Nephron progenitor cell (in vitro differentiated cells): ENCODE data around the gene ENG.
"Not testable (repeated sequence)": the region's sequence is repeated elsewhere in the genome, so short reads cannot be mapped to it uniquely, and the experiment has no call there.

Experiments
- DNase-seq: peaks from one replicate; pipeline ENCODE4 v3.0.0; 2021
- H3K27ac Mint-ChIP-seq: 2 replicates; pipeline ENCODE4 v1.8.0; 2021; ENCODE audit warnings: mild to moderate bottlenecking, moderate library complexity, mixed read lengths
- H3K27me3 Mint-ChIP-seq: 2 replicates; pipeline ENCODE4 v1.8.0; 2021; ENCODE audit warnings: mild to moderate bottlenecking, low read depth, mixed read lengths; ENCODE audit not compliant: poor library complexity
- H3K36me3 Mint-ChIP-seq: 2 replicates; pipeline ENCODE4 v1.8.0; 2021; ENCODE audit warnings: low read depth, mixed read lengths
- H3K4me1 Mint-ChIP-seq: 2 replicates; pipeline ENCODE4 v1.8.0; 2021; ENCODE audit warnings: mixed read lengths
- H3K4me3 Mint-ChIP-seq: 2 replicates; pipeline ENCODE4 v1.8.0; 2021; ENCODE audit warnings: mild to moderate bottlenecking, moderate library complexity, mixed read lengths
- H3K9me3 Mint-ChIP-seq: 2 replicates; pipeline ENCODE4 v1.8.0; 2021; ENCODE audit warnings: mild to moderate bottlenecking, moderate library complexity, mixed read lengths
- CTCF ChIP-seq: fragments of 200-600 bp; sonication (generic); IDR thresholded peaks from 2 replicates; pipeline ENCODE4 v1.5.0; 2021; ENCODE audit warnings: antibody characterized with exemption

Gene ENG

GRCh38 chr9:127785023-127785932 is 69.2 kb downstream of the ENG start:
- Mint-ChIP-seq H3K36me3 (peaks cover 29% of the 10 kb centered on the region), H3K4me3 (peak overlapping the region; percentile 96), H3K27ac (no peak overlapping the region), H3K9me3 (no peaks in the 10 kb centered on the region), H3K27me3 (peaks cover 9% of the 10 kb centered on the region), H3K4me1 (peaks cover 37% of the 10 kb centered on the region)
- peak; percentile 79 for TF ChIP-seq CTCF
- DNase-seq = peak; percentile 89

- H3K27me3 Mint-ChIP-seq = peaks cover 6% of the 10 kb centered on the region
- H3K36me3 Mint-ChIP-seq = peaks cover 11% of the 10 kb centered on the region
- H3K9me3 Mint-ChIP-seq = no peaks in the 10 kb centered on the region
- no peak for DNase-seq
- H3K4me1 Mint-ChIP-seq = peaks cover 46% of the 10 kb centered on the region
- no peak overlapping the region for H3K27ac Mint-ChIP-seq
- no peak overlapping the region for H3K4me3 Mint-ChIP-seq
- TF ChIP-seq CTCF = no peak
Observed at GRCh38 chr9:127783111-127784008, 71.1 kb downstream of the ENG start.

GRCh38 chr9:127781806-127782205 is 72.7 kb downstream of the ENG start:
- Mint-ChIP-seq H3K4me3 (no peak overlapping the region), H3K9me3 (no peaks in the 10 kb centered on the region), H3K27me3 (peaks cover 6% of the 10 kb centered on the region), H3K4me1 (peaks cover 46% of the 10 kb centered on the region), H3K36me3 (no peaks in the 10 kb centered on the region), H3K27ac (no peak overlapping the region)
- no peak for DNase-seq
- TF ChIP-seq CTCF = no peak

GRCh38 chr9:127780909-127781308 is 73.5 kb downstream of the ENG start:
- not testable (repeated sequence) for H3K27ac Mint-ChIP-seq, H3K9me3 Mint-ChIP-seq, H3K36me3 Mint-ChIP-seq, H3K4me3 Mint-ChIP-seq, H3K27me3 Mint-ChIP-seq, DNase-seq
- H3K4me1 Mint-ChIP-seq = peaks cover 50% of the 10 kb centered on the region

- peaks cover 6% of the 10 kb centered on the region for H3K27me3 Mint-ChIP-seq
- no peaks in the 10 kb centered on the region for H3K9me3 Mint-ChIP-seq
- H3K4me1 Mint-ChIP-seq = peaks cover 50% of the 10 kb centered on the region
- H3K36me3 Mint-ChIP-seq = no peaks in the 10 kb centered on the region
- no peak for TF ChIP-seq CTCF
- no peak overlapping the region for H3K4me3 Mint-ChIP-seq
- H3K27ac Mint-ChIP-seq = no peak overlapping the region
- DNase-seq = no peak
Observed at GRCh38 chr9:127780126-127780885, 74.2 kb downstream of the ENG start.
